OCI-LY3 (cell line): ENCODE measurements around the gene LCN6.
"Not testable (repeated sequence)": the region's sequence is repeated elsewhere in the genome, so short reads cannot be mapped to it uniquely, and the experiment has no call there.

Source experiments
- H2AFZ ChIP-seq: fragments of 200-600, 300-600 bp; shearing (Covaris generic); 2 replicates; pipeline ENCODE4 v1.6.0; 2014; ENCODE audit warnings: antibody characterized with exemption, low read depth, low read length
- H3K27ac ChIP-seq: fragments of 200-600, 300-600 bp; sonication (generic); 2 replicates; pipeline ENCODE4 v1.5.1; 2014; ENCODE audit warnings: mild to moderate bottlenecking, low read length, moderate library complexity, mixed read lengths
- H3K27me3 ChIP-seq: fragments of 200-600, 300-600 bp; sonication (generic); 2 replicates; pipeline ENCODE4 v1.6.1; 2014; ENCODE audit warnings: low read depth, low read length, mixed read lengths
- H3K36me3 ChIP-seq: fragments of 200-600, 300-600 bp; sonication (generic); replicated peaks from 2 replicates; pipeline ENCODE3; 2014; ENCODE audit warnings: low read depth, low read length, mixed read lengths
- H3K4me1 ChIP-seq: fragments of 300-600, 200-600 bp; sonication (generic); 2 replicates; pipeline ENCODE4 v1.6.1; 2014; ENCODE audit warnings: low read length, mixed read lengths
- H3K4me2 ChIP-seq: fragments of 200-600, 300-600 bp; sonication (generic); 2 replicates; pipeline ENCODE4 v1.6.1; 2014; ENCODE audit warnings: low read length, mixed read lengths
- H3K4me3 ChIP-seq: fragments of 300-600, 200-600 bp; sonication (generic); 2 replicates; pipeline ENCODE4 v1.5.1; 2014; ENCODE audit warnings: antibody characterized with exemption, mild to moderate bottlenecking, low read length, moderate library complexity
- H3K79me2 ChIP-seq: fragments of 300-600, 200-600 bp; shearing (Covaris generic); 2 replicates; pipeline ENCODE4 v1.6.1; 2014; ENCODE audit warnings: mild to moderate bottlenecking, low read length, mixed read lengths
- H3K9ac ChIP-seq: fragments of 300-600, 200-600 bp; shearing (Covaris generic); 2 replicates; pipeline ENCODE4 v1.6.0; 2014; ENCODE audit warnings: mild to moderate bottlenecking, low read length, moderate library complexity
- H3K9me3 ChIP-seq: fragments of 200-600, 300-600 bp; shearing (Covaris generic); 2 replicates; pipeline ENCODE4 v1.6.1; 2014; ENCODE audit warnings: low read length, mixed read lengths; ENCODE audit not compliant: insufficient read depth
- H4K20me1 ChIP-seq: fragments of 200-600, 300-600 bp; sonication (generic); 2 replicates; pipeline ENCODE4 v1.6.1; 2016; ENCODE audit warnings: low read length, mixed read lengths; ENCODE audit not compliant: insufficient read depth
- CTCF ChIP-seq: fragments of 200-600, 300-600 bp; sonication (generic); IDR thresholded peaks from 2 replicates; pipeline ENCODE4 v1.5.1; 2014; ENCODE audit warnings: antibody characterized with exemption, low read length, low read depth
- EZH2phosphoT487 ChIP-seq: fragments of 200-600 bp; shearing (Covaris generic); IDR thresholded peaks from 2 replicates; pipeline ENCODE4 v1.6.1; 2018; ENCODE audit warnings: antibody characterized with exemption, mixed run types, low read depth

The LCN6 gene

GRCh38 chr9:136771907-136772415 lies 23.6 kb upstream of the LCN6 start:
- Histone ChIP-seq H3K9ac (no peak overlapping the region), H3K36me3 (no peaks in the 10 kb centered on the region), H3K27me3 (peaks cover 11% of the 10 kb centered on the region), H2AFZ (no peak overlapping the region), H3K9me3 (peaks cover 5% of the 10 kb centered on the region), H4K20me1 (no peaks in the 10 kb centered on the region), H3K79me2 (no peaks in the 10 kb centered on the region), H3K27ac (no peak overlapping the region), H3K4me3 (no peak overlapping the region), H3K4me2 (no peak overlapping the region), H3K4me1 (peaks cover 12% of the 10 kb centered on the region)
- TF ChIP-seq CTCF, result no peak
- no peak for TF ChIP-seq EZH2phosphoT487

GRCh38 chr9:136769710-136770191 lies 21.4 kb upstream of the LCN6 start:
- Histone ChIP-seq H3K79me2 (no peaks in the 10 kb centered on the region), H3K4me1 (peaks cover 25% of the 10 kb centered on the region), H3K9me3 (peaks cover 5% of the 10 kb centered on the region), H4K20me1 (no peaks in the 10 kb centered on the region), H3K36me3 (no peaks in the 10 kb centered on the region), H3K4me3 (peak overlapping the region; percentile 47), H2AFZ (no peak overlapping the region), H3K4me2 (peak overlapping the region; percentile 42), H3K27ac (no peak overlapping the region), H3K27me3 (peaks cover 17% of the 10 kb centered on the region), H3K9ac (no peak overlapping the region)
- no peak for TF ChIP-seq EZH2phosphoT487
- peak; percentile 52 for TF ChIP-seq CTCF

- H3K9ac ChIP-seq, result peak overlapping the region; percentile 17; the same call in 1 of the 2 replicates
- peaks cover 25% of the 10 kb centered on the region for H3K4me1 ChIP-seq
- H4K20me1 ChIP-seq, H3K36me3 ChIP-seq, H3K79me2 ChIP-seq, H3K9me3 ChIP-seq, H2AFZ ChIP-seq: not testable (repeated sequence)
- peak overlapping the region; percentile 53 for H3K27ac ChIP-seq
- H3K27me3 ChIP-seq, result peaks cover 16% of the 10 kb centered on the region
- peak; percentile 42 for TF ChIP-seq CTCF
- H3K4me2 ChIP-seq, result peak overlapping the region; percentile 72
- peak overlapping the region; percentile 69 for H3K4me3 ChIP-seq
These were observed 18.2 kb upstream of the LCN6 start for GRCh38 chr9:136766410-136767120.

- not testable (repeated sequence) for H2AFZ ChIP-seq
- H3K27ac ChIP-seq, result peak overlapping the region; percentile 42; the same call in 1 of the 2 replicates
These were observed 17.6 kb upstream of the LCN6 start for GRCh38 chr9:136765745-136766409.

More at GRCh38 chr9:136765745-136766409, 17.6 kb upstream of the LCN6 start:
- H3K9ac ChIP-seq, H3K9me3 ChIP-seq, H4K20me1 ChIP-seq, H3K36me3 ChIP-seq, H3K79me2 ChIP-seq: not testable (repeated sequence)
- Histone ChIP-seq H3K4me2 (peak overlapping the region; percentile 72), H3K27me3 (peaks cover 16% of the 10 kb centered on the region), H3K4me3 (peak overlapping the region; percentile 68), H3K4me1 (peaks cover 25% of the 10 kb centered on the region)
